ENCODE results near the gene SLCO3A1.

The SLCO3A1 gene

GRCh38 chr15:91976966-91977365 is 123.5 kb downstream of the SLCO3A1 start:
- no peak for DNase-seq (ENCODE audit: low read depth)
- H3K4me3 ChIP-seq (ENCODE audit: low read length), result no peak overlapping the region
- no peak for TF ChIP-seq CTCF (conservative IDR thresholded peaks at IDR 0.05; ENCODE audit: low read depth, low read length)

- TF ChIP-seq CTCF (conservative IDR thresholded peaks at IDR 0.05; ENCODE audit: low read depth, low read length), result no peak
- DNase-seq (ENCODE audit: low read depth), result no peak
- H3K4me3 ChIP-seq (ENCODE audit: low read length), result no peak overlapping the region
Observed at GRCh38 chr15:91980502-91981267, 127.2 kb downstream of the SLCO3A1 start.

GRCh38 chr15:91981821-91982800 is 128.6 kb downstream of the SLCO3A1 start:
- no peak overlapping the region for H3K4me3 ChIP-seq (ENCODE audit: low read length)
- DNase-seq (ENCODE audit: low read depth), result no peak
- TF ChIP-seq CTCF (conservative IDR thresholded peaks at IDR 0.05; ENCODE audit: low read depth, low read length), result no peak

GRCh38 chr15:91983729-91984340 is 130.3 kb downstream of the SLCO3A1 start:
- no peak overlapping the region for H3K4me3 ChIP-seq (ENCODE audit: low read length)
- no peak for DNase-seq (ENCODE audit: low read depth)
- no peak for TF ChIP-seq CTCF (conservative IDR thresholded peaks at IDR 0.05; ENCODE audit: low read depth, low read length)

- no peak for TF ChIP-seq CTCF (conservative IDR thresholded peaks at IDR 0.05; ENCODE audit: low read depth, low read length)
- no peak for DNase-seq (ENCODE audit: low read depth)
- no peak overlapping the region for H3K4me3 ChIP-seq (ENCODE audit: low read length)
Observed at GRCh38 chr15:91985297-91985696, 131.8 kb downstream of the SLCO3A1 start.

GRCh38 chr15:91988071-91988470 is 134.6 kb downstream of the SLCO3A1 start:
- H3K4me3 ChIP-seq (ENCODE audit: low read length), result no peak overlapping the region
- no peak for DNase-seq (ENCODE audit: low read depth)
- TF ChIP-seq CTCF (conservative IDR thresholded peaks at IDR 0.05; ENCODE audit: low read depth, low read length), result no peak

Measured in retinal pigment epithelial cell (primary cell).